ENCODE results near the gene RPS6KC1. TPM values are rescaled to one million over a fixed set of nuclear protein-coding genes. Genes with fewer than 3 reads are reported as not detected.

Gene RPS6KC1
- total RNA-seq, 1 experiment from 2014 or later, result 16.4 TPM

DNA sequence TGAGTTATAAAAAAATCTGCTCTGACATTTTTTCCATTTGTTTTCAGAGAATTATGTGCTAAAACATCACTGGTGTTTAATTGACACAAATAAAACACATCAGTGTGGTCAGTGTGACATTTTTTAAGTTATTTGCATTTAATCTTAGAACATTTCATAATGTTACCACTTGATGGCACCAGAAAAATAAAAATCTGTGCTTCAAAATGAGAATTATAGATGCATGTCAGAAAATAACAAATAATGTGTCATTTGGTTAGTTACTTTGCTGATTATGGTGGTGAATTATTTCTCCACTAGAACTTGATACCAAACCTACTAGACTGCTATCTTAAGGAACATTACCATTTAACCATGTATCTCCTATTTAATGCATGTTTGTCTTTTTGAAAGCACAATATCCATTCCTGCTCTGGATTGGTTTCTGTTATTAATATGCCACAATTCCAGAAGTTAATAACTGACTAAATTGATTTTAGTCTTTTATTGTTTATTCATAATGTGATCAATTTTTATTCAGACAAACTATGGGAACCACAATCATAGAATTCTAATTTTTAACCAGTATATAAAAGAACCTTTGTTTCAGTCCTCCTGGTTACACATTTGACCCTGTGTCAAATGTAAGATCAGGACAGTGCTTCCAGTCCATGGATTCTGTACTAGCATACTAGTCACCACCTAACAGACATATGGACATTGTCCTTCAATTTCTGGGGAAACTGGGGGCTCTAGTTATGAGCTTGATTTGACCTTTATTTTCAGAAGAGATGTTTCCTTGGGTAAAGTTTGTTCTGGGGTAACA lies 81.0 kb downstream of the RPS6KC1 start:
- no peak for TF ChIP-seq EZH2 (IDR thresholded peaks at IDR 0.05; ENCODE audit: low read depth)
- TF ChIP-seq, protein P1, sequence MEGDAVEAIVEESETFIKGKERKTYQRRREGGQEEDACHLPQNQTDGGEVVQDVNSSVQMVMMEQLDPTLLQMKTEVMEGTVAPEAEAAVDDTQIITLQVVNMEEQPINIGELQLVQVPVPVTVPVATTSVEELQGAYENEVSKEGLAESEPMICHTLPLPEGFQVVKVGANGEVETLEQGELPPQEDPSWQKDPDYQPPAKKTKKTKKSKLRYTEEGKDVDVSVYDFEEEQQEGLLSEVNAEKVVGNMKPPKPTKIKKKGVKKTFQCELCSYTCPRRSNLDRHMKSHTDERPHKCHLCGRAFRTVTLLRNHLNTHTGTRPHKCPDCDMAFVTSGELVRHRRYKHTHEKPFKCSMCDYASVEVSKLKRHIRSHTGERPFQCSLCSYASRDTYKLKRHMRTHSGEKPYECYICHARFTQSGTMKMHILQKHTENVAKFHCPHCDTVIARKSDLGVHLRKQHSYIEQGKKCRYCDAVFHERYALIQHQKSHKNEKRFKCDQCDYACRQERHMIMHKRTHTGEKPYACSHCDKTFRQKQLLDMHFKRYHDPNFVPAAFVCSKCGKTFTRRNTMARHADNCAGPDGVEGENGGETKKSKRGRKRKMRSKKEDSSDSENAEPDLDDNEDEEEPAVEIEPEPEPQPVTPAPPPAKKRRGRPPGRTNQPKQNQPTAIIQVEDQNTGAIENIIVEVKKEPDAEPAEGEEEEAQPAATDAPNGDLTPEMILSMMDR (conservative IDR thresholded peaks at IDR 0.05), result no peak; the same call in 1 of the 2 replicates
- Histone ChIP-seq H3K9me2 (ENCODE audit: insufficient read depth) (no peaks in the 10 kb centered on the region), H3K79me2 (ENCODE audit: low read depth) (no peaks in the 10 kb centered on the region), H3K4me3 (no peak overlapping the region), H4K20me1 (ENCODE audit: insufficient read depth) (no peaks in the 10 kb centered on the region), H3K27ac (no peak overlapping the region), H3K4me2 (no peak overlapping the region), H3K9me3 (ENCODE audit: insufficient read depth, low read depth) (no peaks in the 10 kb centered on the region), H3K36me3 (ENCODE audit: low read depth) (no peaks in the 10 kb centered on the region), H3K4me1 (replicated peaks; ENCODE audit: insufficient read depth) (no peaks in the 10 kb centered on the region), H3K27me3 (ENCODE audit: insufficient read depth, low read depth) (no peaks in the 10 kb centered on the region), H2AFZ (no peak overlapping the region), H3F3A (ENCODE audit: insufficient read depth, low read depth) (no peaks in the 10 kb centered on the region)
- intact Hi-C loops (cut with micrococcal nuclease; ENCODE audit: unreplicated experiment), result no loop called here
- DNase-seq, result no peak
- no TSS peak for BruUV-seq (replicated peaks)
- ChIA-PET CTCF (no interaction called here), POLR2A (ENCODE audit: unreplicated experiment) (no interaction called here)

DNA sequence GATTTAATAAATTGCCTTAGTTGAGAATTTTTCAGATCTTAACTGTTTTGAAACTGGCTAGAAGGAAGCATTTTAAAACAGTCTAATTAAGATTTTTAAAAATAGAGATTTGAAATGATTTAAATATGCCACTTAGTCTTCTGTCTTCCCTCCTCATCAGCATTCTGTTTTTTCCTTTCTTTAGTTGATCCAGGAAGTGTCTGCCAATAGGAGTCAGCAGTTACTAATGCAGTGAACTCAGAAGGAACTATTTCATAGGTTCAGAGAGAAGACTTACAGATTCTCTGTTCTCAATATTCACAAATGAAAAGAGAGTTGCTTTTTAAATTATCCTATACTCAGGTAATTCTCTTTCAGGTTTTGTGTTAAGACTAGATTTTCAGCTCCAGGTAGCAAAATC lies 84.5 kb downstream of the RPS6KC1 start:
- CTCF ChIA-PET, result no interaction called here
- no peak overlapping the region for H3K4me3 ChIP-seq
- no peaks in the 10 kb centered on the region for H4K20me1 ChIP-seq (ENCODE audit: insufficient read depth)

DNA sequence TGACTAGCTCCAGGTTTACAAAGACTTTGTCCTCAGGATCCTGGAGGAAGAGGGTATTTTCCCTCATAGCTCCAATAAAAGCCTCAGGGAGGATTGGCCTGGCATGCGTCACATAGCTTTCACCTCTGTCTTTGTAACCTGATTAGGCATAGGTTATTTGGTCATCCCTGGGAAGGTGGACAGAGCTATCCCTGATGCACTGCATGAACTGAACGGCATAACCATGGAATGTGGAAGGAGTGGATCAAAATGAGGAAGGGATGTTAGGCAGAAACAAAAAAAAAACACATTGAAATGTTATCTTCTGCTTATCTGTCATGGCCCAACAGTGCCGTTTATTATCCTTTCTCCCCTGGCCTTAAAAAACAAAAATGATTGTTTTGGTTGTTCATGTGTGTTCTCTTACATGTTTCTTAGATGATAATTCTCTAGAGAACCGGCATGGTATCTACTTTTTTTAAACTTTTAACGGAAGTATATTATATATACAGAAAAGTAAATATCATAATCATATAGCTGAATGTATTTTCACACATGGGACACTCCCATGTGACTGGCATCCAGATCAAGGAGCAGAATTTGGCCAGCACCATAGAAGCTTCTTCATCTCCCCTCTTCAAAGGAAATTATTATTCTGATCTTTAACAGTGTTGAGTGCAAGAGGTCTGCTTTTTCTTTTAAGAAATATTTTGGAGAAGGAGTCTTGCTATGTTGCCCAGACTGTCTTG lies 85.3 kb downstream of the RPS6KC1 start:
- DNase-seq, result no peak
- Histone ChIP-seq H3K9me3 (ENCODE audit: insufficient read depth, low read depth) (no peaks in the 10 kb centered on the region), H3K4me2 (no peak overlapping the region), H3K27me3 (ENCODE audit: insufficient read depth, low read depth) (no peaks in the 10 kb centered on the region), H3K79me2 (ENCODE audit: low read depth) (no peaks in the 10 kb centered on the region), H3K4me3 (no peak overlapping the region), H4K20me1 (ENCODE audit: insufficient read depth) (no peaks in the 10 kb centered on the region), H3K36me3 (ENCODE audit: low read depth) (no peaks in the 10 kb centered on the region), H3K4me1 (replicated peaks; ENCODE audit: insufficient read depth) (no peaks in the 10 kb centered on the region), H3K9me2 (ENCODE audit: insufficient read depth) (no peaks in the 10 kb centered on the region), H3K27ac (no peak overlapping the region), H3F3A (ENCODE audit: insufficient read depth, low read depth) (no peaks in the 10 kb centered on the region), H2AFZ (no peak overlapping the region)
- no TSS peak for BruUV-seq (replicated peaks)
- POLR2A ChIA-PET (ENCODE audit: unreplicated experiment), result no interaction called here
- intact Hi-C loops (cut with micrococcal nuclease; ENCODE audit: unreplicated experiment), result no loop called here
- TF ChIP-seq, protein P1 (conservative IDR thresholded peaks at IDR 0.05), result no peak
- CTCF ChIA-PET, result no interaction called here

More for the DNA sequence above, 84.5 kb downstream of the RPS6KC1 start:
- DNase-seq, result no peak
- Histone ChIP-seq H3F3A (ENCODE audit: insufficient read depth, low read depth) (no peaks in the 10 kb centered on the region), H3K27ac (no peak overlapping the region), H3K9me3 (ENCODE audit: insufficient read depth, low read depth) (no peaks in the 10 kb centered on the region), H3K9me2 (ENCODE audit: insufficient read depth) (no peaks in the 10 kb centered on the region), H3K4me1 (replicated peaks; ENCODE audit: insufficient read depth) (no peaks in the 10 kb centered on the region), H3K4me2 (no peak overlapping the region), H3K36me3 (ENCODE audit: low read depth) (no peaks in the 10 kb centered on the region), H2AFZ (no peak overlapping the region), H3K27me3 (ENCODE audit: insufficient read depth, low read depth) (no peaks in the 10 kb centered on the region), H3K79me2 (ENCODE audit: low read depth) (no peaks in the 10 kb centered on the region)
- TF ChIP-seq, protein P1 (conservative IDR thresholded peaks at IDR 0.05), result no peak
- no peak for TF ChIP-seq EZH2 (IDR thresholded peaks at IDR 0.05; ENCODE audit: low read depth)
- POLR2A ChIA-PET (ENCODE audit: unreplicated experiment), result no interaction called here
- intact Hi-C loops (cut with micrococcal nuclease; ENCODE audit: unreplicated experiment), result no loop called here
- BruUV-seq (replicated peaks), result no TSS peak

All from PC-9 (cell line).